Measurements from ENCODE around the gene GPRIN1.
"Not testable (repeated sequence)": the region's sequence is repeated elsewhere in the genome, so short reads cannot be mapped to it uniquely, and the experiment has no call there.

The GPRIN1 gene

GRCh38 chr5:176601901-176602482, 8.0 kb downstream of the GPRIN1 start:
- TF ChIP-seq FOXM1 (IDR thresholded peaks at IDR 0.05; ENCODE audit: borderline replicate concordance) (no peak), LEF1 (IDR thresholded peaks at IDR 0.05; ENCODE audit: borderline replicate concordance) (no peak), SUZ12 (IDR thresholded peaks at IDR 0.05) (no peak), ELF4 (IDR thresholded peaks at IDR 0.05) (no peak), ZNF384 (IDR thresholded peaks at IDR 0.05) (no peak)
- ChIA-PET CTCF (no interaction called here), POLR2A (no interaction called here)
- DNase-seq (ENCODE audit: extremely low spot score) = no peak

- POLR2A ChIA-PET; DNase-seq (ENCODE audit: extremely low spot score): not testable (repeated sequence)
- CTCF ChIA-PET = interaction anchor here (0.6 kb wide), 1 partner anchor 366 kb away, joined by 5 read pairs; no protein-coding TSS in a partner anchor
These were observed 10.1 kb downstream of the GPRIN1 start for GRCh38 chr5:176599749-176600430.

GRCh38 chr5:176597417-176598389, 12.3 kb downstream of the GPRIN1 start:
- no peak for DNase-seq (ENCODE audit: extremely low spot score)
- CTCF ChIA-PET = no interaction called here

GRCh38 chr5:176596689-176597416, 13.1 kb downstream of the GPRIN1 start:
- DNase-seq (ENCODE audit: extremely low spot score) = no peak
- CTCF ChIA-PET = no interaction called here
- POLR2A ChIA-PET = no interaction called here
- TF ChIP-seq SP1 (IDR thresholded peaks at IDR 0.05) (no peak), ELF4 (IDR thresholded peaks at IDR 0.05) (no peak)

More at GRCh38 chr5:176597417-176598389, 12.3 kb downstream of the GPRIN1 start:
- POLR2A ChIA-PET = no interaction called here
- TF ChIP-seq SP1 (IDR thresholded peaks at IDR 0.05) (no peak), HDGF (IDR thresholded peaks at IDR 0.05; ENCODE audit: borderline replicate concordance) (no peak), LEF1 (IDR thresholded peaks at IDR 0.05; ENCODE audit: borderline replicate concordance) (no peak), ELF4 (IDR thresholded peaks at IDR 0.05) (no peak), NFRKB (IDR thresholded peaks at IDR 0.05) (no peak), CTBP1 (IDR thresholded peaks at IDR 0.05; ENCODE audit: borderline replicate concordance) (no peak), FOXM1 (IDR thresholded peaks at IDR 0.05; ENCODE audit: borderline replicate concordance) (no peak), ZNF384 (IDR thresholded peaks at IDR 0.05) (no peak), FOXK2 (IDR thresholded peaks at IDR 0.05) (no peak), FOXA1 (IDR thresholded peaks at IDR 0.05) (no peak), PKNOX1 (IDR thresholded peaks at IDR 0.05) (no peak)

- no peak for TF ChIP-seq BHLHE40 (IDR thresholded peaks at IDR 0.05; ENCODE audit: borderline replicate concordance)
- TF ChIP-seq PKNOX1 (IDR thresholded peaks at IDR 0.05) = no peak
- TF ChIP-seq FOXA1 (IDR thresholded peaks at IDR 0.05) = no peak
- no peak for TF ChIP-seq HDGF (IDR thresholded peaks at IDR 0.05; ENCODE audit: borderline replicate concordance)
- no peak for TF ChIP-seq FOXK2 (IDR thresholded peaks at IDR 0.05)
- no peak for TF ChIP-seq ELF4 (IDR thresholded peaks at IDR 0.05)
- TF ChIP-seq ZNF384 (IDR thresholded peaks at IDR 0.05) = no peak
- TF ChIP-seq NFRKB (IDR thresholded peaks at IDR 0.05) = no peak
- TF ChIP-seq SP1 (IDR thresholded peaks at IDR 0.05) = no peak
- no peak for TF ChIP-seq FOXM1 (IDR thresholded peaks at IDR 0.05; ENCODE audit: borderline replicate concordance)
- TF ChIP-seq SUZ12 (IDR thresholded peaks at IDR 0.05) = no peak
- no peak for TF ChIP-seq ARNT (IDR thresholded peaks at IDR 0.05)
- no peak for TF ChIP-seq CTBP1 (IDR thresholded peaks at IDR 0.05; ENCODE audit: borderline replicate concordance)
- no peak for TF ChIP-seq LEF1 (IDR thresholded peaks at IDR 0.05; ENCODE audit: borderline replicate concordance)
- no peak for TF ChIP-seq TARDBP (IDR thresholded peaks at IDR 0.05)
- TF ChIP-seq L3MBTL2 (conservative IDR thresholded peaks at IDR 0.05) = no peak
- CTCF ChIA-PET = no interaction called here
- POLR2A ChIA-PET = interaction anchor here (0.7 kb wide), 1 partner anchor 13 kb away, joined by 3 read pairs; no protein-coding TSS in a partner anchor
- DNase-seq (ENCODE audit: extremely low spot score) = no peak
These were observed 13.8 kb downstream of the GPRIN1 start for GRCh38 chr5:176596069-176596644.

- DNase-seq (ENCODE audit: extremely low spot score) = no peak
- CTCF ChIA-PET = no interaction called here
- TF ChIP-seq ZNF384 (IDR thresholded peaks at IDR 0.05) (no peak), SP1 (IDR thresholded peaks at IDR 0.05) (no peak), TARDBP (IDR thresholded peaks at IDR 0.05) (no peak), LEF1 (IDR thresholded peaks at IDR 0.05; ENCODE audit: borderline replicate concordance) (no peak), CTBP1 (IDR thresholded peaks at IDR 0.05; ENCODE audit: borderline replicate concordance) (no peak), FOXM1 (IDR thresholded peaks at IDR 0.05; ENCODE audit: borderline replicate concordance) (no peak), HDGF (IDR thresholded peaks at IDR 0.05; ENCODE audit: borderline replicate concordance) (no peak), PKNOX1 (IDR thresholded peaks at IDR 0.05) (no peak), ARNT (IDR thresholded peaks at IDR 0.05) (no peak), FOXK2 (IDR thresholded peaks at IDR 0.05) (no peak), SUZ12 (IDR thresholded peaks at IDR 0.05) (no peak)
- POLR2A ChIA-PET = interaction anchor here (0.7 kb wide), 1 partner anchor 13 kb away, joined by 3 read pairs; no protein-coding TSS in a partner anchor
These were observed 14.5 kb downstream of the GPRIN1 start for GRCh38 chr5:176595386-176595943.

Data from HEK293T (cell line).